CD4-positive, alpha-beta T cell treated with Interferon alpha-2 for 1 hour (primary cell): Measurements from ENCODE around the gene ITGA2B.

ENCODE experiments used
- DNase-seq, 2 donors: peaks; one replicate each; pipeline ENCODE4 v3.0.0-alpha.2; 2020 to 2022

The ITGA2B gene

GRCh38 chr17:44390250-44390870 lies 911 bp upstream of the ITGA2B start:
- DNase-seq = no peak

- peak in 1 of 2 donors; percentile 18 for DNase-seq
These were observed 314 bp upstream of the ITGA2B start for GRCh38 chr17:44389723-44390202.

GRCh38 chr17:44387804-44388203 lies 1.6 kb downstream of the ITGA2B start:
- DNase-seq = no peak

- no peak for DNase-seq
These were observed 3.3 kb downstream of the ITGA2B start for GRCh38 chr17:44386182-44386525.

- DNase-seq = peak; percentile 83 to 89
These were observed 3.9 kb downstream of the ITGA2B start for GRCh38 chr17:44385287-44386181.

GRCh38 chr17:44384823-44385286 lies 4.6 kb downstream of the ITGA2B start:
- no peak for DNase-seq

- no peak for DNase-seq
These were observed 5.1 kb downstream of the ITGA2B start for GRCh38 chr17:44384281-44384822.

GRCh38 chr17:44383861-44384260 lies 5.6 kb downstream of the ITGA2B start:
- no peak for DNase-seq

GRCh38 chr17:44383363-44383762 lies 6.1 kb downstream of the ITGA2B start:
- DNase-seq = no peak

GRCh38 chr17:44382917-44383316 lies 6.5 kb downstream of the ITGA2B start:
- no peak for DNase-seq

GRCh38 chr17:44381810-44382305 lies 7.6 kb downstream of the ITGA2B start:
- DNase-seq = no peak

GRCh38 chr17:44380767-44381166 lies 8.7 kb downstream of the ITGA2B start:
- DNase-seq = no peak

- no peak for DNase-seq
These were observed 9.6 kb downstream of the ITGA2B start for GRCh38 chr17:44379887-44380286.

GRCh38 chr17:44378171-44378705 lies 11.2 kb downstream of the ITGA2B start:
- DNase-seq = no peak

- no peak for DNase-seq
These were observed 12.7 kb downstream of the ITGA2B start for GRCh38 chr17:44376779-44377178.

GRCh38 chr17:44376124-44376523 lies 13.3 kb downstream of the ITGA2B start:
- no peak for DNase-seq

GRCh38 chr17:44375196-44376017 lies 14.0 kb downstream of the ITGA2B start:
- no peak for DNase-seq

GRCh38 chr17:44374306-44375195 lies 14.9 kb downstream of the ITGA2B start:
- DNase-seq = no peak

GRCh38 chr17:44372036-44372435 lies 17.4 kb downstream of the ITGA2B start:
- no peak for DNase-seq

GRCh38 chr17:44369414-44370023 lies 19.9 kb downstream of the ITGA2B start:
- peak in 1 of 2 donors; percentile 33 for DNase-seq
